SKM-1 treated with dmso at 0.1 percent for 144 hours (cell line): ENCODE results near the gene CPAMD8.
"Not testable (repeated sequence)": the region's sequence is repeated elsewhere in the genome, so short reads cannot be mapped to it uniquely, and the experiment has no call there.

Source experiments
- DNase-seq: peaks from one replicate; lab custom pipeline; 2025; ENCODE audit not compliant: unreplicated experiment; lab: John Stamatoyannopoulos, UW

Gene CPAMD8

GRCh38 chr19:17002455-17002854 is 24.2 kb downstream of the CPAMD8 start:
- no peak for DNase-seq

DNA sequence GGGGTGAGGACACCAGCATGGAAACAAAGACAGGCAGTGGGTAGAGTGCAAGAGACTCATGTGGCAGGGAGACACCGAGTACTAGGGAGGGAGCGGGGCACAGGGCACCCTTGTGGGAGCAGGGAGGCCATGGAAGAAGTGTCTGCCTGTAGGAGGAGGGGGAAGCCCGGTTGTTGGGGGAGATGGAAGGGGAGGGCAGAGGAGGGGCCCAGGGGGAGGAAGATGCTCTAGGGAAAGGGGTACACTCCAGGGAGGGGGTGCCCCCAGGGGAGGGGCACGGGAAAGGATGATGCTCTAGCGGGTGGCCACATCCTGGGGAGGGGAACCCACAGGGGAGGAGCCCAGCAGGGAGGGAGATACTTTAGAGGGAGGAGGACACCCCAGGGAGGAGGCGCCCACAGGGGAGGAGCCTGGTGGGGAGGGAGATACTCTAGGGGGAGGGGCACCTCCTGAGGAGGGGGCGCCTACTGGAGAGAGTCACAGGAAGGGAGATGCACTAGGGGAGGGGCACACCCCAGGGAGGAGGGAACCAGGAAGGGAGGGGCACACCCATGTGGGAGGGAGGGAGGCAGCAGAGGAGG is 24.9 kb downstream of the CPAMD8 start:
- no peak for DNase-seq

DNA sequence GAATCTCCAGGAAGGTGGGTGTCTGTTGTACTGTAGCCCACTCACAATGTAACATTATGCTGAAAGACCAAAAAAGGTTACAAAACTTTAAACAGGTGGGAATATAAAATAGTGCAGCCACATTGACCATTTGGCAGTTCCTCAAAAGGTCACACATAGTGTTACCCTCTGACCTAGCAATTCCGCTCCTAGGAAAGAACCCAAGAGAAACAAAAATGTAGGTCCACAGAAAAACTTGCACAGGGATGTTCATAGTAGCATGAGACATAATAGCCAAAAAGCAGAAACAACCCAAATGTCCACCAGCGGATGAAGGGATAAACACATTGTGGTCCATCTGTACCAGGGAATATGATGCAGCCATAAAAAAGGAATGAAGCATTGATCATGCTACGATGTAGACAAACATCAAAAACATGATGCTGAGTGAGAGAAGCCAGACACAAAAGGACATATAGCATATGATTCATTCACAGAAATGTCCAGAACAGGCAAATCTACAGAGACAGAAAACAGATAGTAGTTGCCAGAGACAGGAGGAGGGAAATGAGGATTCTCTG is 27.9 kb downstream of the CPAMD8 start:
- DNase-seq = no peak

DNA sequence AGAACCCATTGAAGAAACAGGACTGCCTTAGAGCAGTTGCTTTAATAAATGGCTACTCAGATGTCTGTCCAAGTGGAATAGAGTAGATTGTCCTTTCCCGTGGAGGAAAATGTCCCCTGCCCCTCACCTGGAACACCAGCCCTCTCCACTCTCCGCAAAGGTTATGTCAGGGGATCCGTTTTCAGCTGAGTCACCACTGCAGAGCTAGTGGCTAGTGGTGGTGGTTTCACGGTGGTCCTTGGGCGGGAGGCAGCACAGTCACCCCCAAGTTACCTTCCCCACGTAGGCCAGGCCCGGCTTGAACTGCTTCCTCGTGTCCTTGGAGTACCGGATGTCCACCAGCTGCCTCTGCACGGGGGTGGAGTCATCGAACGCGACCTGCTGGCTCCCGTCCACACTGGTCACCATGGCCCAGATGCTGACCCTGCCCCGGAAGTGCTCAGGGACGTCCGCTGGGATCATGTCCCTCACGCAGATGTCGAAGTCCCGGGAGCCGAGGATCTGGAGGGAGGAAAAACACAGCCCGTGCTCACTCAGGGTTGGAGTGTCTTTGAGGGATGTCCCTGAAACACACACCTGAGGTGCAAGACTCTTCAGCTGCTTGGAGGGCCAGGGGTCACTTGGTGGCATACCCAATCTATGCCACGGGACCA is 29.6 kb downstream of the CPAMD8 start:
- not testable (repeated sequence) for DNase-seq

- DNase-seq = no peak
Observed at GRCh38 chr19:16988661-16989060, 37.9 kb downstream of the CPAMD8 start.

- DNase-seq = no peak
Observed at GRCh38 chr19:16985403-16985802, 41.2 kb downstream of the CPAMD8 start.

DNA sequence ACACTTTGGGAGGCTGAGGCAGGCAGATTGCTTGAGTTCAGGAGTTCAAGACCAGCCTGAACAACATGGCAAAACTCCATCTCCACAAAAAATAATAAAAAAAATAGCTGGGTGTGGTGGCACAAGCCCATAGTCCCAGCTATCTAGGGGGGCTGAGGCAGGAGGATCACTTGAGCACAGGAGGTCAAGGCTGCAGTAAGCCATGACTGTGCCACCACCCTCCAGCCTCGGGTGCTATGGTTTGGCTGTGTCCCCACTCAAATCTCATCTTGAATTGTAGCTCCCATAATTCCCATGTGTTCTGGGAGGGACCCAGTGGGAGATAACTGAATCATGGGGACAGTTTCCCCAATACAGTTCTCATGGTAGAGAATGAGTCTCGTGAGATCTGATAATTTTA is 44.0 kb downstream of the CPAMD8 start:
- not testable (repeated sequence) for DNase-seq

- no peak for DNase-seq
Observed at GRCh38 chr19:16978839-16979802, 47.5 kb downstream of the CPAMD8 start.

DNA sequence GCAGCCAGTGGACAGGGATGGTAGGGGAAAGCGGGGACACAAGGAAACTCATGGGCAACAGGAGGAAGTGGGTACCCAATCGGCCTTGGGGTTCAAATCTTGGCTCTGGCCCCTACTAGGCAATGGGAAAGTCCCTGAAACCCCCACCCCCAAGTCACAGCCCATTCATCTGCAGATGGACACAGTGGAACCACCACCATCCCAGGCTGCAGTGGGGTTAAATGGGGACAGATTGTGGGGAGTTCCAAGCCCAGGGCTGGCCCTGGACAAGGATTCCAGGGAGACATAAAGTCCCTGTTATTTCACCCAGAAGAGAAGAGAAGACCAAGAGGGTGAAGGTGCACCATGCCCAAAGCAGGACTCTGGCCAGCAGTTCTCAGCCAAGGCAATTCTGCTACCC is 48.5 kb downstream of the CPAMD8 start:
- DNase-seq = no peak

- no peak for DNase-seq
Observed at GRCh38 chr19:16977306-16977705, 49.3 kb downstream of the CPAMD8 start.

GRCh38 chr19:16976446-16976845 is 50.2 kb downstream of the CPAMD8 start:
- DNase-seq = no peak

- no peak for DNase-seq
Observed at GRCh38 chr19:16970821-16971220, 55.8 kb downstream of the CPAMD8 start.

- peak; percentile 30 for DNase-seq
Observed at GRCh38 chr19:16969135-16969534, 57.5 kb downstream of the CPAMD8 start.

GRCh38 chr19:16960996-16961822 is 65.4 kb downstream of the CPAMD8 start:
- DNase-seq = not testable (repeated sequence)

DNA sequence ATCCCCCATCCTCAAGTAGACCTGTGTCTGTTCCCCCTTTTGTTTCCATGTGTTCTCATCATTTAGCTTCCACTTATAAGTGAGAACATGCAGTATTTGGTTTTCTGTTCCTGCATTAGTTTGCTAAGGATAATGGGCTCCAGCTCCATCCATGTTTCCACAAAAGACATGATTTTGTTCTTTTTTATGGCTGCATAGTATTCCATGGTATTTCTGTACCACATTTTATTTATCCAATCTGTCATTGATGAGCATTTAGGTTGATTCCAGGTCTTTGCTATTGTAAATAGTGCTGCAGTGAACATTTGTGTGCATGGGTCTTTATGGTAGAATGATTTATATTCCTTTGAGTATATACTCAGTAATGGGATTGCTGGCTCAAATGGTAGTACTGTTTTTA is 68.3 kb downstream of the CPAMD8 start:
- not testable (repeated sequence) for DNase-seq

DNA sequence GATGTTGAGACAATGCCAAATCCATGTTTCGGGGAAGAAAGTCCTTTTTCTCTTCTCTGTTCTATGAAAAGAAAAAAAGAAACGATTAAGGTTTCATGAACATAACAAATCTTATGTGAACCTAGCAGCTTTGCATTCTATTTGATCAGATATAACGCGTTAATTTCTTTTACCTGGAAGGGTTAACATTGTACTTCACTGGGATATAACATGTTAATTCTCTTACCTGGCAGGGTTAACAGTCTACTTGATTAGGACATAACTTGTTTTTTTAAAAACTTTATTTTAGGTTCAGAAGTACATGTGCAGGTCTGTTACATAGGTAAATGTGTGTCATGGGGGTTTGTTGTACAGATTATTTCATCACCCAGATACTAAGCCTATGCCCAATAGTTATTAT is 68.8 kb downstream of the CPAMD8 start:
- DNase-seq = no peak

DNA sequence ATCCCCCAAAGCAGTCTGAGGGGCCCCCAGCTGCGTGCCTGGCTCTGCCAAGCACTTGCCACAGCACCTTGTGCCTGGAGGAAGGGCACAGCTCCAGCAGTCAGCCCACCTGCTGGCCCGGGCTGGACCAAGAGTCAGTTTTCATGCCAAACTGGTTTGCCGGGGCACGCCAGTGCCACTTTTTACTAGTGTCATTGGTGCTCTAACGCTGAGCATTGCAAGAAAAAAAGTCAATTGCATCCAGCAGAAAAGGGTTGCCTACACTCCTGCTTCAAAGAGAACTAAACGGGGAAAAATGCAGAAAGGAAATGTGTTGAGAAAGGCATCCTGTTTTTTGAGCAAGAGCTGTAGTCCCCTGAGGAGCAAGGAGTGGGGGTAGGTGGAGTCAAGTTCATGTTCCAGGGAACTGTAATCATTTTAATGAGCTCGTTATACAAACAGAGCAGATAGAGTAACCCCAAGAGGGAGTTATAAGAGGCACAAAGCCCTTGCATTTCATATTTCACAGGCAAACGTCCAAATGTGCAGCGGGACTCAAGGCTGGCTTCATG is 69.4 kb downstream of the CPAMD8 start:
- DNase-seq = peak; percentile 15

DNA sequence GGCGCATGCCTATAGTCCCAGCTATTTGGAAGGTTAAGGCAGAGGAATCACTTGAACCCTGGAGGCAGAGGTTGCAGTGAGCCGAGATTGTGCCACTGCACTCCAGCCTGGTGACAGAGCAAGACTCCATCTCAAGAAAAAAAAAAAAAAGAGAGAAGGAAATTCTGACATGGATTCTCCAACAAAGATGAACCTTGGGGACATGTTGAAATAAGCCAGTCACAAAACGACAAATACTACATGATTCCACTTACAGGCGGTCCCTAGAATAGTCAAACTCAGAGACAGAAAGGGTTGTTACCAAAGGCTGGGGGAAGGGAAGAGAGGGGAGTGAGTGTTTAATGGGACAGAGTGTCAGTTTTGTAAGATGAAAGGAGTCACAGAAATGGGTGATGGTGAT is 71.4 kb downstream of the CPAMD8 start:
- DNase-seq = no peak

GRCh38 chr19:16952046-16952445 is 74.6 kb downstream of the CPAMD8 start:
- DNase-seq = no peak

GRCh38 chr19:16951529-16951928 is 75.1 kb downstream of the CPAMD8 start:
- DNase-seq = no peak
